ENCODE measurements around the gene SASH1.

The SASH1 gene

GRCh38 chr6:148395583-148396101 lies 53.0 kb downstream of the SASH1 start:
- DNase-seq (no peak), ATAC-seq (ENCODE audit: insufficient read depth, low read depth) (no peak)
- Histone ChIP-seq H3K27ac (ENCODE audit: low read length) (no peak overlapping the region), H3K9me3 (ENCODE audit: insufficient read depth, low read length, severe bottlenecking) (no peaks in the 10 kb centered on the region), H3K79me2 (ENCODE audit: insufficient read depth, low read length) (no peaks in the 10 kb centered on the region), H3K4me2 (ENCODE audit: insufficient read depth, low read length) (no peak overlapping the region), H2AFZ (ENCODE audit: low read depth, low read length) (no peak overlapping the region), H3K4me1 (ENCODE audit: insufficient read depth, low read length) (no peaks in the 10 kb centered on the region), H3K27me3 (ENCODE audit: insufficient read depth, low read length, poor library complexity) (no peaks in the 10 kb centered on the region), H3K36me3 (ENCODE audit: insufficient read depth, low read length) (no peaks in the 10 kb centered on the region), H3K4me3 (ENCODE audit: low read depth in 1 of 2, low read length in 2 of 2) (no peak overlapping the region), H3K9ac (ENCODE audit: low read depth, low read length) (no peak overlapping the region), H4K20me1 (ENCODE audit: insufficient read depth, low read length) (no peaks in the 10 kb centered on the region)
- TF ChIP-seq EZH2 (IDR thresholded peaks at IDR 0.05; ENCODE audit: borderline replicate concordance, low read depth, low read length, severe bottlenecking) = no peak
- no peak for TF ChIP-seq CTCF (IDR thresholded peaks at IDR 0.05; ENCODE audit: borderline replicate concordance, extremely low read depth, low read length, poor library complexity, severe bottlenecking)

- H4K20me1 ChIP-seq (ENCODE audit: insufficient read depth, low read length) = no peaks in the 10 kb centered on the region
- H3K4me3 ChIP-seq (ENCODE audit: low read depth in 1 of 2, low read length in 2 of 2) = no peak overlapping the region
- H3K27me3 ChIP-seq (ENCODE audit: insufficient read depth, low read length, poor library complexity) = no peaks in the 10 kb centered on the region
- no peak overlapping the region for H3K27ac ChIP-seq (ENCODE audit: low read length)
- DNase-seq (no peak), ATAC-seq (ENCODE audit: insufficient read depth, low read depth) (no peak)
- H2AFZ ChIP-seq (ENCODE audit: low read depth, low read length) = no peak overlapping the region
- H3K9me3 ChIP-seq (ENCODE audit: insufficient read depth, low read length, severe bottlenecking) = no peaks in the 10 kb centered on the region
- no peak for TF ChIP-seq EZH2 (IDR thresholded peaks at IDR 0.05; ENCODE audit: borderline replicate concordance, low read depth, low read length, severe bottlenecking)
- TF ChIP-seq CTCF (IDR thresholded peaks at IDR 0.05; ENCODE audit: borderline replicate concordance, extremely low read depth, low read length, poor library complexity, severe bottlenecking) = no peak
- no peaks in the 10 kb centered on the region for H3K4me1 ChIP-seq (ENCODE audit: insufficient read depth, low read length)
- no peak overlapping the region for H3K4me2 ChIP-seq (ENCODE audit: insufficient read depth, low read length)
- no peaks in the 10 kb centered on the region for H3K36me3 ChIP-seq (ENCODE audit: insufficient read depth, low read length)
- H3K79me2 ChIP-seq (ENCODE audit: insufficient read depth, low read length) = no peaks in the 10 kb centered on the region
- no peak overlapping the region for H3K9ac ChIP-seq (ENCODE audit: low read depth, low read length)
Observed at GRCh38 chr6:148396411-148396810, 53.8 kb downstream of the SASH1 start.

- Histone ChIP-seq H3K9me3 (ENCODE audit: insufficient read depth, low read length, severe bottlenecking) (no peaks in the 10 kb centered on the region), H3K4me1 (ENCODE audit: insufficient read depth, low read length) (no peaks in the 10 kb centered on the region), H3K36me3 (ENCODE audit: insufficient read depth, low read length) (no peaks in the 10 kb centered on the region), H3K9ac (ENCODE audit: low read depth, low read length) (no peak overlapping the region), H4K20me1 (ENCODE audit: insufficient read depth, low read length) (no peaks in the 10 kb centered on the region), H3K27me3 (ENCODE audit: insufficient read depth, low read length, poor library complexity) (no peaks in the 10 kb centered on the region), H2AFZ (ENCODE audit: low read depth, low read length) (no peak overlapping the region), H3K27ac (ENCODE audit: low read length) (no peak overlapping the region), H3K79me2 (ENCODE audit: insufficient read depth, low read length) (no peaks in the 10 kb centered on the region), H3K4me3 (ENCODE audit: low read depth in 1 of 2, low read length in 2 of 2) (no peak overlapping the region), H3K4me2 (ENCODE audit: insufficient read depth, low read length) (no peak overlapping the region)
- no peak for TF ChIP-seq CTCF (IDR thresholded peaks at IDR 0.05; ENCODE audit: borderline replicate concordance, extremely low read depth, low read length, poor library complexity, severe bottlenecking)
- TF ChIP-seq EZH2 (IDR thresholded peaks at IDR 0.05; ENCODE audit: borderline replicate concordance, low read depth, low read length, severe bottlenecking) = no peak
- ATAC-seq (ENCODE audit: insufficient read depth, low read depth) = no peak
- no peak for DNase-seq
Observed at GRCh38 chr6:148396926-148397325, 54.3 kb downstream of the SASH1 start.

GRCh38 chr6:148398244-148398643 lies 55.6 kb downstream of the SASH1 start:
- H3K27ac ChIP-seq (ENCODE audit: low read length) = no peak overlapping the region
- no peak for DNase-seq
- no peak overlapping the region for H3K4me2 ChIP-seq (ENCODE audit: insufficient read depth, low read length)
- H3K36me3 ChIP-seq (ENCODE audit: insufficient read depth, low read length) = no peaks in the 10 kb centered on the region
- no peaks in the 10 kb centered on the region for H3K4me1 ChIP-seq (ENCODE audit: insufficient read depth, low read length)
- H3K27me3 ChIP-seq (ENCODE audit: insufficient read depth, low read length, poor library complexity) = no peaks in the 10 kb centered on the region
- no peak overlapping the region for H2AFZ ChIP-seq (ENCODE audit: low read depth, low read length)
- H3K4me3 ChIP-seq (ENCODE audit: low read depth in 1 of 2, low read length in 2 of 2) = no peak overlapping the region
- no peaks in the 10 kb centered on the region for H3K79me2 ChIP-seq (ENCODE audit: insufficient read depth, low read length)
- H4K20me1 ChIP-seq (ENCODE audit: insufficient read depth, low read length) = no peaks in the 10 kb centered on the region
- H3K9me3 ChIP-seq (ENCODE audit: insufficient read depth, low read length, severe bottlenecking) = no peaks in the 10 kb centered on the region
- TF ChIP-seq EZH2 (IDR thresholded peaks at IDR 0.05; ENCODE audit: borderline replicate concordance, low read depth, low read length, severe bottlenecking) (no peak), CTCF (IDR thresholded peaks at IDR 0.05; ENCODE audit: borderline replicate concordance, extremely low read depth, low read length, poor library complexity, severe bottlenecking) (no peak)
- no peak for ATAC-seq (ENCODE audit: insufficient read depth, low read depth)
- H3K9ac ChIP-seq (ENCODE audit: low read depth, low read length) = no peak overlapping the region
